Heart left ventricle (tissue), 13 donors: Measurements from ENCODE around the gene RACGAP1.

ENCODE experiments used
- CTCF ChIP-seq, 12 donors: fragments of 200-600 bp; sonication (generic) in 4 of 12; IDR thresholded peaks; one replicate each; pipeline versions ENCODE4 v1.5.0 to v1.8.0; 2018 to 2022; ENCODE audit warnings: antibody characterized with exemption in 12 of 12, mild to moderate bottlenecking in 5 of 12
- POLR2A ChIP-seq, 2 donors: fragments of 450-650 bp; IDR thresholded peaks; one replicate each; pipeline ENCODE4 v1.6.1; 2017; ENCODE audit warnings: antibody characterized with exemption in 2 of 2, mild to moderate bottlenecking in 2 of 2, moderate library complexity in 2 of 2
- donor health status: ischemic (EF 13 %, LVEDD 7.1; RV severe dilation, severe dysfunction).
- donor health status: DM: no; HTN: yes; CAD: no.
- donor health status: DM: no; HTN: no; CAD: no.
- donor health status: ischemic (EF 25% LVEDD 6.9; RV normal size, moderate dysfunction).
- donor health status: ischemic (EF 25% LVEDD 5.7; RV mildly dilated, moderate dysfunction).
- donor health status: ischemic (EF 35%, LVEDD 5.7; RV mildly dilated, moderate dysfunction).
- donor health status: nonischemic (EF 11% LVEDD 7.7; RV severe dilation, severe dysfunction).
- donor health status: DM: yes; HTN: yes; CAD: no.
- donor health status: PGD.
- donor health status: ischemic (EF 29% LVEDD 5.4; RV normal size, mild dysfunction).
- donor health status: nonischemic (EF 23%, LVEDD 6.1; RV moderate dilation, normal function).

- TF ChIP-seq CTCF (IDR thresholded peaks at IDR 0.05) (no peak), POLR2A (IDR thresholded peaks at IDR 0.05) (no peak)
Measured at GRCh38 chr12:50043308-50043707, 18.0 kb upstream of the RACGAP1 start.
